Esophagus squamous epithelium (tissue), 5 donors: Measurements from ENCODE around the gene OPCML. TPM values are rescaled to one million over a fixed set of nuclear protein-coding genes. Genes with fewer than 3 reads are reported as not detected.

ENCODE experiments used
- DNase-seq: peaks from one replicate; lab custom pipeline; 2025; lab: John Stamatoyannopoulos, UW
- H3K27ac ChIP-seq, 4 donors: fragments of 200-600 bp; sonication (generic); one replicate each; pipeline ENCODE4 v1.5.1; 2016 to 2019; ENCODE audit warnings: mild to moderate bottlenecking in 1 of 4
- H3K27me3 ChIP-seq, 4 donors: fragments of 200-600 bp; sonication (generic); 1 replicate in 3 of 4; 2 replicates in 1 of 4; pipeline versions ENCODE4 v1.5.1 to v1.6.0; 2017 to 2021; ENCODE audit warnings: antibody characterized with exemption in 1 of 4
- H3K36me3 ChIP-seq, 3 donors: fragments of 200-600 bp; sonication (generic); one replicate each; pipeline ENCODE4 v1.5.1; 2016 to 2019
- H3K4me1 ChIP-seq, 3 donors: fragments of 200-600 bp; sonication (generic); one replicate each; pipeline ENCODE4 v1.5.1; 2017 to 2019
- H3K4me3 ChIP-seq, 4 donors: fragments of 200-600 bp; sonication (generic); 1 replicate in 3 of 4; 2 replicates in 1 of 4; pipeline ENCODE4 v1.5.1; 2016 to 2019; ENCODE audit warnings: mild to moderate bottlenecking in 2 of 4, moderate library complexity in 1 of 4
- H3K9me3 ChIP-seq, 3 donors: fragments of 200-600 bp; sonication (generic); one replicate each; pipeline ENCODE4 v1.5.1; 2016 to 2019
- POLR2A ChIP-seq, 4 donors: fragments of 450-650 bp; IDR thresholded peaks; one replicate each; pipeline ENCODE4 v1.6.1; 2017; ENCODE audit warnings: antibody characterized with exemption in 4 of 4, mild to moderate bottlenecking in 4 of 4, moderate library complexity in 3 of 4
- WGBS, 2 donors: methylation state at CpG; one replicate each; pipeline ENCODE4 v1.1.5; 2018; 5-methylcytosine and 5-hydroxymethylcytosine counted together
- intact Hi-C: fragments of 100-400 bp; cut with DNase I; formaldehyde crosslinking; loops from one replicate; pipeline ENCODE4 v1.15.0; 2022
- total RNA-seq, 4 donors: library from RNA; depleted of rRNA; stranded (reverse); fragments of >200 nt; gene quantifications; one replicate each; pipeline ENCODE4 v1.1.0, GENCODE V29; 2016
- TF ChIP-seq, protein P1 (sequence below), 6 experiments: fragments of 450-650 bp in 4 of 6; fragments of 200-600 bp in 2 of 6; sonication (generic) in 2 of 6; IDR thresholded peaks; one replicate each; pipeline ENCODE4 v1.5.1; 2016 to 2019; ENCODE audit warnings: antibody characterized with exemption in 6 of 6, mild to moderate bottlenecking in 4 of 6, moderate library complexity in 4 of 6
- donor health status: DM: yes; HTN: yes; CAD: no.

Gene OPCML
- total RNA-seq, 4 donors from 2014 or later: under 0.01 TPM; not detected in 3

- H3K4me3 ChIP-seq: no peak overlapping the region
- no peaks in the 10 kb centered on the region for H3K4me1 ChIP-seq
- DNase-seq: no peak
- 87 to 88% methylated on average over 4 to 5 of the region's 5 CpGs for WGBS, 2 donors
- H3K27me3 ChIP-seq: no peaks in the 10 kb centered on the region
- H3K27ac ChIP-seq: no peak overlapping the region
- intact Hi-C loops: no loop called here
- H3K9me3 ChIP-seq: no peaks in the 10 kb centered on the region
- H3K36me3 ChIP-seq: no peaks in the 10 kb centered on the region
- no peak for TF ChIP-seq POLR2A (IDR thresholded peaks at IDR 0.05)
- TF ChIP-seq, protein P1, sequence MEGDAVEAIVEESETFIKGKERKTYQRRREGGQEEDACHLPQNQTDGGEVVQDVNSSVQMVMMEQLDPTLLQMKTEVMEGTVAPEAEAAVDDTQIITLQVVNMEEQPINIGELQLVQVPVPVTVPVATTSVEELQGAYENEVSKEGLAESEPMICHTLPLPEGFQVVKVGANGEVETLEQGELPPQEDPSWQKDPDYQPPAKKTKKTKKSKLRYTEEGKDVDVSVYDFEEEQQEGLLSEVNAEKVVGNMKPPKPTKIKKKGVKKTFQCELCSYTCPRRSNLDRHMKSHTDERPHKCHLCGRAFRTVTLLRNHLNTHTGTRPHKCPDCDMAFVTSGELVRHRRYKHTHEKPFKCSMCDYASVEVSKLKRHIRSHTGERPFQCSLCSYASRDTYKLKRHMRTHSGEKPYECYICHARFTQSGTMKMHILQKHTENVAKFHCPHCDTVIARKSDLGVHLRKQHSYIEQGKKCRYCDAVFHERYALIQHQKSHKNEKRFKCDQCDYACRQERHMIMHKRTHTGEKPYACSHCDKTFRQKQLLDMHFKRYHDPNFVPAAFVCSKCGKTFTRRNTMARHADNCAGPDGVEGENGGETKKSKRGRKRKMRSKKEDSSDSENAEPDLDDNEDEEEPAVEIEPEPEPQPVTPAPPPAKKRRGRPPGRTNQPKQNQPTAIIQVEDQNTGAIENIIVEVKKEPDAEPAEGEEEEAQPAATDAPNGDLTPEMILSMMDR (IDR thresholded peaks at IDR 0.05): no peak
Measured at GRCh38 chr11:132892876-132893275, 639.4 kb downstream of the OPCML start.

DNA sequence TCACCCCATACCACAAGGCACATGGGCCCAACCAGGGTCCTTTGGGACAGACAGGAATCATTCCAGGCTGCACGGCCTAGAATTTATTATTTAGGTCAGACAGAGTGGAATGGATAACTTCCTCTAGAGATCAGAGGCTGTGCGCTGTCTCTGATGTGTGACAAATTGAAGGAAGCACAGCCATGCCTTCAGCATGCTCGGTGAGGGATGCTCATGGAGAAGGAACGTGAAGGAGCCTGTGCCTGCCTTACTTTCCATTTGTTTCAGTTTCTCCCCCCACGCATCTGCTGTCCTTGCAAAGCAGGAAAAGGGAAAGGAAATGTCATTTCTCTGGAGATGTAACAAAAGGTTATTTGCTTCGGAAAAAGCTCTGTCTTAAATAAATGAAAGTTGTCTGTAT is 644.1 kb downstream of the OPCML start:
- no peak for TF ChIP-seq POLR2A (IDR thresholded peaks at IDR 0.05)
- TF ChIP-seq, protein P1 (IDR thresholded peaks at IDR 0.05): no peak
- no peaks in the 10 kb centered on the region for H3K36me3 ChIP-seq
- no peaks in the 10 kb centered on the region for H3K9me3 ChIP-seq
- 48 to 51% methylated on average over 6 of the region's 6 CpGs for WGBS, 2 donors
- intact Hi-C loops: no loop called here
- no peaks in the 10 kb centered on the region for H3K27me3 ChIP-seq
- H3K4me3 ChIP-seq: no peak overlapping the region
- no peak for DNase-seq
- H3K4me1 ChIP-seq: no peaks in the 10 kb centered on the region
- H3K27ac ChIP-seq: no peak overlapping the region

GRCh38 chr11:132886335-132886734 is 646.0 kb downstream of the OPCML start:
- H3K4me1 ChIP-seq: no peaks in the 10 kb centered on the region
- no peaks in the 10 kb centered on the region for H3K27me3 ChIP-seq
- WGBS, 2 donors: 46 to 69% methylated on average over 2 to 3 of the region's 6 CpGs
- H3K4me3 ChIP-seq: no peak overlapping the region
- H3K9me3 ChIP-seq: no peaks in the 10 kb centered on the region
- TF ChIP-seq, protein P1 (IDR thresholded peaks at IDR 0.05): no peak
- TF ChIP-seq POLR2A (IDR thresholded peaks at IDR 0.05): no peak
- intact Hi-C loops: no loop called here
- H3K27ac ChIP-seq: no peak overlapping the region
- no peak for DNase-seq
- H3K36me3 ChIP-seq: no peaks in the 10 kb centered on the region

DNA sequence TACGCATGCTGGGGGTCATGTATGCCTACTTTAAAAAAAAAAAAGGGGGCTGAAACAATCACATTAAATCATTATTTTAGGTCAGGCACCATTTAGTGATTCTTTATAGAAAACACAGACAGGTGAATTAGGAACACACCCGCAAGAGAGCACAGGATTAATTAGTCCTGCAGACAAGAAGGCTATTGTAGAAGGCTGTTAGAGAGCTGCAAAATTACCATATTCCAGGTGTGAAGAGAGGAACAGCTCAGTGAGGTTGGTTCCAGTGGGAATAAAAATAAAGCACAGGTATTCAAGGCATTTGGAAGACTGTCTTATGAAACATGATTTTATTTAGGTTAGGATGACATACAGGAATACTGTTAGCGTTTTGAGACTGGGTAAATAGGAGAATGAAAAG is 649.1 kb downstream of the OPCML start:
- WGBS, 2 donors: 84 to 91% methylated on average over 3 of the region's 3 CpGs
- intact Hi-C loops: no loop called here

DNA sequence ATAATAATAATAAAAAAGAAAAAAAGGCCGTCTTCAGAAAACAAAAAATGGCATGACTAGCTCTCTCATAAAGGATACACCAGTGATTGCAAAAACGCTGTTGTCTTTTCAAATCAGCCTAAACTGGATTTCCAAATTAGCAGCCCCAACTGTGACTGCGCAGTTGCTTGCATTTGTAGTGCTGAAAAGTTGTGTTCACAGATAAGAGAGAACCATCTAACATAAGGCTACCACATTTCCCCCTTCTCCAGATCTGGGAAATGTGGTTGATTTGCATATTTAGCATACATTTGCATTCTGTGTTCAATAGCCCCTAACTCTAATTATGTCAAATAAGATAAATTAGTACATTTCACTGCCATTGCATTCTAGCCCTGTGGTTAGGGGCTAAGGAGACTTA is 650.7 kb downstream of the OPCML start:
- H3K36me3 ChIP-seq: no peaks in the 10 kb centered on the region
- no peak for TF ChIP-seq POLR2A (IDR thresholded peaks at IDR 0.05)
- no peaks in the 10 kb centered on the region for H3K9me3 ChIP-seq
- H3K27ac ChIP-seq: no peak overlapping the region
- H3K27me3 ChIP-seq: no peaks in the 10 kb centered on the region
- H3K4me1 ChIP-seq: peaks cover 0 to 4% (median 0%) of the 10 kb centered on the region in 3 donors
- H3K4me3 ChIP-seq: no peak overlapping the region
- DNase-seq: no peak
- intact Hi-C loops: no loop called here
- 63 to 70% methylated on average over 3 of the region's 3 CpGs for WGBS, 2 donors

More for the DNA sequence above, 649.1 kb downstream of the OPCML start:
- H3K4me1 ChIP-seq: no peaks in the 10 kb centered on the region
- H3K36me3 ChIP-seq: no peaks in the 10 kb centered on the region
- no peak for DNase-seq
- TF ChIP-seq, protein P1 (IDR thresholded peaks at IDR 0.05): no peak
- TF ChIP-seq POLR2A (IDR thresholded peaks at IDR 0.05): no peak
- no peaks in the 10 kb centered on the region for H3K9me3 ChIP-seq
- no peak overlapping the region for H3K27ac ChIP-seq
- no peak overlapping the region for H3K4me3 ChIP-seq
- no peaks in the 10 kb centered on the region for H3K27me3 ChIP-seq

DNA sequence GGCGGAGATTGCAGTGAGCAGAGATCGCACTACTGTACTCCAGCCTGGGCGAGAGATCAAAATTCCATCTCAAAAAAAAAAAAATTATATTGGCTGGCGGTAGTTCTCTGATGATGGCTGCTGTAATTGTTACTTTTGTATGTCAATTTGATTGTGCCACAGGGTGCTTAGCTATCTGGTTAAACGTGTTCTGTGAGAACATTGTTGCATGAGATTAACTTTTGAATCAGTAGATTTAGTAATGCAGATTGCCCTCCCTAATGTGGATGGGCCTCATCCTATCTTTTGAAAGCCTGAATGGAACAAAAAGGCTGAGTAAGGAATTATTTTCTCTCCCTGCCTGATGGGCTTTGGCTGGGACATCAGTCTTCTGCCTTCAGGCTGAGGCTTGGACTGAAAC is 654.2 kb downstream of the OPCML start:
- peaks cover 0 to 4% (median 0%) of the 10 kb centered on the region in 3 donors for H3K4me1 ChIP-seq
- H3K9me3 ChIP-seq: no peaks in the 10 kb centered on the region
- H3K27me3 ChIP-seq: no peaks in the 10 kb centered on the region
- WGBS, 2 donors: 38 to 75% methylated on average over 4 to 5 of the region's 5 CpGs
- no peak for TF ChIP-seq POLR2A (IDR thresholded peaks at IDR 0.05)
- TF ChIP-seq, protein P1 (IDR thresholded peaks at IDR 0.05): no peak
- DNase-seq: no peak
- no peak overlapping the region for H3K4me3 ChIP-seq
- H3K27ac ChIP-seq: no peak overlapping the region
- intact Hi-C loops: no loop called here
- no peaks in the 10 kb centered on the region for H3K36me3 ChIP-seq
